GM23248 (cell line): Measurements from ENCODE around the gene PEMT.

Source experiments
- EZH2 ChIP-seq: fragments of 200-600 bp; sonication (generic); IDR thresholded peaks from 2 replicates; pipeline ENCODE4 v1.6.1; 2018; ENCODE audit warnings: antibody characterized with exemption, mild to moderate bottlenecking; ENCODE audit not compliant: insufficient read depth, poor library complexity, severe bottlenecking
- EZH2phosphoT487 ChIP-seq: fragments of 200-600 bp; sonication (generic); IDR thresholded peaks from 2 replicates; pipeline ENCODE4 v1.6.1; 2018; ENCODE audit warnings: antibody characterized with exemption, moderate library complexity, mild to moderate bottlenecking, low read depth; ENCODE audit not compliant: insufficient read depth

DNA sequence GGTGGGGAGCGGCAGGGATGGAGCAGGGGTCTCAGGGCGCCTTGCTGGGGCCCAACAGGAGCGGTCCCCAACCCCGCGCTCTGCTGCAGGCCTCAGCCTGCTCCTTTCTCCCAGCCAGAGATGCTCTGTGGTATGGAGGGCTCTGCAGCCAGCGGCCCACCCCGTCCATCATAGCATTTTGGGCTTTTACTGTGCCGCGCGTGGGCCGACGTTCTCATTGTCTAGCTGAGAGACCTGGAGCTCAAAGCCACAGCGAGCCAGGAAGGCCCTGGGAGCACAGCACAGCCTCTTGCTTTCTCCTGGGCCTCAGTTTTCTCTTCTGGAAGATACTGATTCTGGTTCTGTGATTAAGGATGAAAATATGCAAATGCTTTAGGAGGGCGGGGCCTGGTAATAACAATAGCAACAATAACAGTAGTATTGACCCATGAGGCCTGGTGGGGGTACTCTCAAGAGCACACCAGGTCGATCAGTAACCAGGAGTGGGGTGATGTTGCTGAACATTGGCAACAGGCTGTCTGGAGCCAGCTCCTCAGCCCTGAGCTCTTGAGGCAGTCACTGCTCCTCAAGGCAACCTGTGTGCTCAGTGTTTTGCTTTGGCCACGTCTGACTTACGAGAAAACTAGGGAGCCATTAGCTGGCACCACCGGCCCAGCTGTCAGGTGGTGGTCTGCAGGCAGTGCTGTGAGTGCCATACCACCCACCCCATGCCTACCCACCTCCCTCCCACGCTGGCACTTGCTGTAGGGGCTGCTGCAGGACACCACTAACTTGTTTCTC, 94.3 kb downstream of the PEMT start:
- TF ChIP-seq EZH2 (no peak), EZH2phosphoT487 (no peak)
